Calu3 (cell line): Measurements from ENCODE around the gene CARD10. TPM values are rescaled to one million over a fixed set of nuclear protein-coding genes. Genes with fewer than 3 reads are reported as not detected.
A peak's percentile ranks its signal among the peaks of the same experiment; 100 is the strongest.

Source experiments
- BruUV-seq: library from RNA; stranded (reverse); fragments of 400-500 nt; replicated peaks from 2 replicates; lab custom pipeline; 2021; lab: Mats Ljungman, UMichigan
- CTCF ChIA-PET: fragments of 300-600 bp; sonication (Branson Sonifier 250); formaldehyde crosslinking; loops from one replicate; lab custom pipeline; 2022; ENCODE audit warnings: antibody characterized with exemption; lab: Charles Lee
- DNase-seq: peaks from one replicate; pipeline ENCODE4 v3.0.0; 2022
- H3K27ac Mint-ChIP-seq: one replicate; pipeline ENCODE4 v1.8.0; 2022; ENCODE audit warnings: mixed read lengths; ENCODE audit not compliant: unreplicated experiment
- H3K27me3 Mint-ChIP-seq: one replicate; pipeline ENCODE4 v1.8.0; 2022; ENCODE audit warnings: mixed read lengths; ENCODE audit not compliant: unreplicated experiment
- H3K36me3 Mint-ChIP-seq: one replicate; pipeline ENCODE4 v1.8.0; 2022; ENCODE audit warnings: mild to moderate bottlenecking, moderate library complexity, mixed read lengths; ENCODE audit not compliant: insufficient read depth, unreplicated experiment
- H3K4me1 Mint-ChIP-seq: one replicate; pipeline ENCODE4 v1.8.0; 2022; ENCODE audit warnings: mild to moderate bottlenecking, low read depth, mixed read lengths; ENCODE audit not compliant: unreplicated experiment
- H3K4me3 Mint-ChIP-seq: one replicate; pipeline ENCODE4 v1.8.0; 2022; ENCODE audit warnings: mild to moderate bottlenecking, low read depth, moderate library complexity, mixed read lengths; ENCODE audit not compliant: unreplicated experiment
- H3K9me3 Mint-ChIP-seq: one replicate; pipeline ENCODE4 v1.8.0; 2022; ENCODE audit warnings: low read depth, mixed read lengths; ENCODE audit not compliant: unreplicated experiment
- CTCF ChIP-seq: fragments of 200-600 bp; IDR thresholded peaks from one replicate; pipeline ENCODE4 v1.8.0; 2022; ENCODE audit warnings: antibody characterized with exemption; ENCODE audit not compliant: unreplicated experiment
- intact Hi-C: fragments of 100-400 bp; cut with micrococcal nuclease; formaldehyde crosslinking; loops from one replicate; pipeline ENCODE4 v1.10.0; 2022; ENCODE audit not compliant: unreplicated experiment
- total RNA-seq: library from RNA; stranded (reverse); gene quantifications from 2 replicates; pipeline ENCODE4 v1.2.3, GENCODE V29; 2022

Gene CARD10
- total RNA-seq, 1 experiment from 2014 or later, result 49.2 TPM

GRCh38 chr22:37488337-37489135 lies 30.7 kb downstream of the CARD10 start:
- Mint-ChIP-seq H3K36me3 (peaks cover 39% of the 10 kb centered on the region), H3K27me3 (no peaks in the 10 kb centered on the region), H3K4me1 (peaks cover 9% of the 10 kb centered on the region), H3K9me3 (no peaks in the 10 kb centered on the region), H3K27ac (no peak overlapping the region), H3K4me3 (no peak overlapping the region)
- DNase-seq, result no peak
- BruUV-seq, result no TSS peak
- TF ChIP-seq CTCF, result no peak
- intact Hi-C loops, result no loop called here
- CTCF ChIA-PET, result no interaction called here

GRCh38 chr22:37487571-37487970 lies 31.6 kb downstream of the CARD10 start:
- CTCF ChIA-PET, result no interaction called here
- Mint-ChIP-seq H3K9me3 (no peaks in the 10 kb centered on the region), H3K4me1 (peaks cover 8% of the 10 kb centered on the region), H3K27ac (peak overlapping the region; percentile 4), H3K27me3 (no peaks in the 10 kb centered on the region), H3K36me3 (peaks cover 32% of the 10 kb centered on the region), H3K4me3 (no peak overlapping the region)
- no peak for DNase-seq
- no TSS peak for BruUV-seq
- intact Hi-C loops, result no loop called here
- no peak for TF ChIP-seq CTCF

- H3K36me3 Mint-ChIP-seq, result peaks cover 32% of the 10 kb centered on the region
- no peak overlapping the region for H3K4me3 Mint-ChIP-seq
- no peak for TF ChIP-seq CTCF
- H3K9me3 Mint-ChIP-seq, result no peaks in the 10 kb centered on the region
- BruUV-seq, result no TSS peak
- H3K4me1 Mint-ChIP-seq, result peaks cover 13% of the 10 kb centered on the region
- intact Hi-C loops, result no loop called here
- no peak for DNase-seq
- CTCF ChIA-PET, result interaction anchor here (1.0 to 1.1 kb wide), 2 partner anchors 15 to 105 kb away, joined by 4 read pairs; no protein-coding TSS in a partner anchor
- H3K27ac Mint-ChIP-seq, result peak overlapping the region; percentile 4
- H3K27me3 Mint-ChIP-seq, result no peaks in the 10 kb centered on the region
Observed at GRCh38 chr22:37487129-37487528, 32.1 kb downstream of the CARD10 start.

GRCh38 chr22:37486224-37486845 lies 32.9 kb downstream of the CARD10 start, which contains the start of gene MFNG:
Gene MFNG, minus strand, starts transcription at chr22:37486384. Its CDS starts 207 bp downstream, at chr22:37486177.
- no peak within 1 kb of the TSS for H3K4me3 Mint-ChIP-seq
- DNase-seq, result no peak
- peak within 1 kb of the TSS; percentile 50 for H3K27ac Mint-ChIP-seq
- CTCF ChIA-PET, result interaction anchor here (1.0 to 1.1 kb wide), 2 partner anchors 14 to 106 kb away, joined by 4 read pairs; no protein-coding TSS in a partner anchor
- intact Hi-C loops, result no loop called here
- H3K9me3 Mint-ChIP-seq, result no peaks in the 10 kb centered on the region
- H3K4me1 Mint-ChIP-seq, result peaks cover 15% of the 10 kb centered on the region
- peaks cover 32% of the 10 kb centered on the region for H3K36me3 Mint-ChIP-seq
- no peak for TF ChIP-seq CTCF
- no peaks in the 10 kb centered on the region for H3K27me3 Mint-ChIP-seq
- no TSS peak for BruUV-seq
